SK-N-SH treated with all-trans-retinoic acid at 6 μM for 48 hours (cell line): Measurements from ENCODE around the gene ANKS1A.

ENCODE experiments used
- ATAC-seq: fragments of 200-7000 bp; cut with Tn5 transposase; 3 replicates; pipeline ENCODE4 v1.9.1; 2020; ENCODE audit warnings: mild to moderate bottlenecking, moderate library complexity
- ARNTL ChIP-seq: fragments of 450-650 bp; formaldehyde crosslinking; IDR thresholded peaks from 2 replicates; pipeline ENCODE4 v1.5.0; 2020; ENCODE audit warnings: low read depth, mild to moderate bottlenecking, moderate library complexity, borderline replicate concordance
- CREB5 ChIP-seq: fragments of 250-450 bp; sonication (Bioruptor Pico); IDR thresholded peaks from 2 replicates; pipeline ENCODE4 v1.5.1; 2020; ENCODE audit warnings: low read depth, mild to moderate bottlenecking, moderate library complexity
- CSDC2 ChIP-seq: fragments of 250-450 bp; sonication (Bioruptor Pico); IDR thresholded peaks from 2 replicates; pipeline ENCODE4 v1.5.0; 2020; ENCODE audit warnings: mild to moderate bottlenecking, moderate library complexity
- CSRNP3 ChIP-seq: fragments of 250-450 bp; sonication (Bioruptor Pico); IDR thresholded peaks from 2 replicates; pipeline ENCODE4 v1.5.1; 2021; ENCODE audit warnings: mild to moderate bottlenecking, moderate library complexity
- ESRRG ChIP-seq: fragments of 250-450 bp; sonication (Bioruptor Pico); IDR thresholded peaks from 2 replicates; pipeline ENCODE4 v1.6.1; 2021; ENCODE audit warnings: mild to moderate bottlenecking
- GLIS3 ChIP-seq: fragments of 250-450 bp; sonication (Bioruptor Pico); IDR thresholded peaks from 2 replicates; pipeline ENCODE4 v1.5.0; 2020; ENCODE audit warnings: mild to moderate bottlenecking, moderate library complexity
- ISL1 ChIP-seq: fragments of 250-450 bp; sonication (Bioruptor Pico); IDR thresholded peaks from 2 replicates; pipeline ENCODE4 v2.1.2; 2022; ENCODE audit warnings: mild to moderate bottlenecking, moderate library complexity
- PPARA ChIP-seq: fragments of 250-450 bp; sonication (Bioruptor Pico); IDR thresholded peaks from 2 replicates; pipeline ENCODE4 v1.5.0; 2020; ENCODE audit warnings: mild to moderate bottlenecking, borderline replicate concordance
- RARB ChIP-seq: fragments of 250-450 bp; sonication (Bioruptor Pico); IDR thresholded peaks from 2 replicates; pipeline ENCODE4 v1.8.0; 2021; ENCODE audit warnings: mild to moderate bottlenecking, moderate library complexity
- SNAI2 ChIP-seq: fragments of 250-450 bp; sonication (Bioruptor Pico); IDR thresholded peaks from 2 replicates; pipeline ENCODE4 v1.5.0; 2020; ENCODE audit warnings: mild to moderate bottlenecking, moderate library complexity
- TCF4 ChIP-seq: fragments of 250-450 bp; sonication (Bioruptor Pico); IDR thresholded peaks from 2 replicates; pipeline ENCODE4 v1.8.0; 2021; ENCODE audit warnings: mild to moderate bottlenecking, moderate library complexity, borderline replicate concordance
- TOX ChIP-seq: fragments of 250-450 bp; sonication (Bioruptor Pico); IDR thresholded peaks from 2 replicates; pipeline ENCODE4 v1.8.0; 2021; ENCODE audit warnings: mild to moderate bottlenecking, moderate library complexity, borderline replicate concordance
- TSHZ2 ChIP-seq: fragments of 250-450 bp; sonication (Bioruptor Pico); IDR thresholded peaks from 2 replicates; pipeline ENCODE4 v1.5.0; 2020; ENCODE audit warnings: mild to moderate bottlenecking, moderate library complexity
- ZC3H10 ChIP-seq: fragments of 250-450 bp; sonication (Bioruptor Pico); IDR thresholded peaks from 2 replicates; pipeline ENCODE4 v1.5.1; 2021; ENCODE audit warnings: mild to moderate bottlenecking, moderate library complexity
- ZFP3 ChIP-seq: fragments of 250-450 bp; sonication (Bioruptor Pico); IDR thresholded peaks from 2 replicates; pipeline ENCODE4 v1.5.0; 2020; ENCODE audit warnings: mild to moderate bottlenecking, moderate library complexity
- ZFP30 ChIP-seq: fragments of 450-650 bp; formaldehyde crosslinking; IDR thresholded peaks from 2 replicates; pipeline ENCODE4 v1.5.0; 2022; ENCODE audit warnings: mild to moderate bottlenecking, moderate library complexity
- ZNF70 ChIP-seq: fragments of 450-650 bp; formaldehyde crosslinking; IDR thresholded peaks from 2 replicates; pipeline ENCODE4 v1.5.0; 2020; ENCODE audit warnings: mild to moderate bottlenecking, moderate library complexity
- ZNF8 ChIP-seq: fragments of 450-650 bp; formaldehyde crosslinking; IDR thresholded peaks from 2 replicates; pipeline ENCODE4 v1.5.0; 2020; ENCODE audit warnings: mild to moderate bottlenecking, moderate library complexity
- TF ChIP-seq, protein P1 (sequence below): fragments of 250-450 bp; sonication (Bioruptor Pico); IDR thresholded peaks from 2 replicates; pipeline ENCODE4 v1.8.0; 2021; ENCODE audit warnings: low read depth, mild to moderate bottlenecking, moderate library complexity, borderline replicate concordance

Gene ANKS1A

GRCh38 chr6:34945317-34945716 is 56.3 kb downstream of the ANKS1A start:
- no peak for ATAC-seq
- TF ChIP-seq SNAI2 (CRISPR knock-in tag) (no peak), ZFP30 (CRISPR knock-in tag) (no peak), PPARA (CRISPR knock-in tag) (no peak), TSHZ2 (CRISPR knock-in tag) (no peak), RARB (CRISPR knock-in tag) (no peak), ESRRG (no peak), CSDC2 (CRISPR knock-in tag) (no peak), CSRNP3 (CRISPR knock-in tag) (no peak), ZNF70 (CRISPR knock-in tag) (no peak), TOX (CRISPR knock-in tag) (no peak), ZC3H10 (CRISPR knock-in tag) (no peak), ARNTL (CRISPR knock-in tag) (no peak), GLIS3 (CRISPR knock-in tag) (no peak), ISL1 (CRISPR knock-in tag) (no peak), ZFP3 (CRISPR knock-in tag) (no peak), TCF4 (CRISPR knock-in tag) (no peak), ZNF8 (CRISPR knock-in tag) (no peak)
- TF ChIP-seq, protein P1, sequence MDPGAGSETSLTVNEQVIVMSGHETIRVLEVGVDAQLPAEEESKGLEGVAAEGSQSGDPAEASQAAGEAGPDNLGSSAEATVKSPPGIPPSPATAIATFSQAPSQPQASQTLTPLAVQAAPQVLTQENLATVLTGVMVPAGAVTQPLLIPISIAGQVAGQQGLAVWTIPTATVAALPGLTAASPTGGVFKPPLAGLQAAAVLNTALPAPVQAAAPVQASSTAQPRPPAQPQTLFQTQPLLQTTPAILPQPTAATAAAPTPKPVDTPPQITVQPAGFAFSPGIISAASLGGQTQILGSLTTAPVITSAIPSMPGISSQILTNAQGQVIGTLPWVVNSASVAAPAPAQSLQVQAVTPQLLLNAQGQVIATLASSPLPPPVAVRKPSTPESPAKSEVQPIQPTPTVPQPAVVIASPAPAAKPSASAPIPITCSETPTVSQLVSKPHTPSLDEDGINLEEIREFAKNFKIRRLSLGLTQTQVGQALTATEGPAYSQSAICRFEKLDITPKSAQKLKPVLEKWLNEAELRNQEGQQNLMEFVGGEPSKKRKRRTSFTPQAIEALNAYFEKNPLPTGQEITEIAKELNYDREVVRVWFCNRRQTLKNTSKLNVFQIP (CRISPR knock-in tag), result no peak

- TF ChIP-seq ARNTL (CRISPR knock-in tag) (no peak), CSDC2 (CRISPR knock-in tag) (no peak)
- ATAC-seq, result no peak
Observed at GRCh38 chr6:34947561-34947960, 58.5 kb downstream of the ANKS1A start.

DNA sequence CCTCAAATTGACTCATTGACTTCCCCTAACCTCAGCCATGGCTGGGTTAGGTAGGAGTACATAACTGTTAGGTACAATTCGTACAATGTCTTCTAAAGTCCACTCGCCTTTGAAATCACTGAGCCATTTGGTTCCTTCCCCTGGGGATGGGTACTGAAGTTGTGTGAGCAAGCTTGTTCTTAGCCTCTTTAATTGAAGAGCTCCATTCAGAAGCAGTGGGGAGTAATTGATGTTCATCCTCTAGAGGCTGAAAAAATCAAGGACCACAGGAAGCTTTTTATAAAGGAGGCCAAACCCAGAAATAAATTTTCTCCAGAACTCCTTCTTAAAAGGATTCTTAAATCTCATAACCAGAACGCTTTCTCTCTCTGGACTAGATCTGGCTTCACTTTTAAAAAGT is 60.6 kb downstream of the ANKS1A start:
- TF ChIP-seq ISL1 (CRISPR knock-in tag) (no peak), CSDC2 (CRISPR knock-in tag) (no peak), ZC3H10 (CRISPR knock-in tag) (no peak), ZNF8 (CRISPR knock-in tag) (no peak), PPARA (CRISPR knock-in tag) (no peak), TSHZ2 (CRISPR knock-in tag) (no peak), CREB5 (CRISPR knock-in tag) (no peak), ESRRG (no peak)
- ATAC-seq, result no peak
